ENCODE measurements around the gene SLC45A3.
A peak's percentile ranks its signal among the peaks of the same experiment; 100 is the strongest.

Gene SLC45A3

GRCh38 chr1:205613854-205614412 is 66.4 kb downstream of the SLC45A3 start:
- no peak for FAIRE-seq
- DNase-seq (ENCODE audit: extremely low spot score, insufficient read length, low read depth) = no peak

DNA sequence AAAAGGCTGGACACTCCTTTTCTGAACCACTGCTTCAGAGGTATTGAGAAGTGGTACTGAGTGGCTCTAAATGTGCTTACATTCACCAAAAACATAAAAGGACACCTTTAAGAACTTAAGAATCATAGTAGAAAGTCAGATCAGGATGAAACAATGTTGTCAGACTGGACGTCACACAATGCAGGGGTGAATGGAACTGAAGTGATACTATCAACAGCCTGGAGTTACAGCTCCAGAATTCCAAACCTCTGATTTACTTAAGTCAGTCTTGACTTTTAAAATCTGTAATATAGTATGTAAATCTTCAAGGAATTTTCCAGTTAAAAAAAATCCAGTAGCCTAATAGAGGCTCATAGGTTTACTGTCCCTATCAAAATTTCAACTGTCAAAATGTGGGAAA is 67.8 kb downstream of the SLC45A3 start:
- FAIRE-seq = no peak

GRCh38 chr1:205612104-205612503 is 68.2 kb downstream of the SLC45A3 start:
- no peak for FAIRE-seq
- no peak for DNase-seq (ENCODE audit: extremely low spot score, insufficient read length, low read depth)

More for the DNA sequence above, 67.8 kb downstream of the SLC45A3 start:
- no peak for DNase-seq (ENCODE audit: extremely low spot score, insufficient read length, low read depth)

- no peak for DNase-seq (ENCODE audit: extremely low spot score, insufficient read length, low read depth)
- peak; percentile 15 for FAIRE-seq
These were observed 69.3 kb downstream of the SLC45A3 start for GRCh38 chr1:205610901-205611466.

DNA sequence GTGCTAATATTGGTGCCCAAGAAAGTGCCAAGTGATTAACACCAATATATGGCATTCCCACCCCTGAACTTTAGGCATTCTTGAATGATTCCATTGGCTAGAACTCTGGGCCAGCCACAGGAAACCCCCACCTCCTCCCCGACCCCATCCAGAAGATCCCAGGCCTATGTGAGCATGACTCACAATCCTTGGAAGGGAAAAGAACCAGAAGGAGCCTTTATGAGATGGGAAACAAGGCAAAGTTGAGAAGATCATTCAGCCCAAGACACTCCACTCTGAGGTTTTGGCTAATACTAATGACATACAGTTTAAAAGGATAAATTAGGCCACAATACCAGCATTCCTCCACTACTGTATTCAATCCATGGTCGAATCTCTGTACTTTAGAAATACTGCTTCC is 70.3 kb downstream of the SLC45A3 start:
- DNase-seq (ENCODE audit: extremely low spot score, insufficient read length, low read depth) = no peak
- FAIRE-seq = no peak
